ENCODE measurements around the gene DUSP1. TPM values are rescaled to one million over a fixed set of nuclear protein-coding genes. Genes with fewer than 3 reads are reported as not detected.

The DUSP1 gene
- total and polyA plus RNA-seq, 4 donors, result 138 to 1,153 (median 344) TPM

- WGBS, 2 donors, result 87 to 89% methylated on average over 6 of the region's 6 CpGs
- Histone ChIP-seq H3K9ac (ENCODE audit: insufficient read depth in 1 of 2, low read length in 2 of 2) (no peak overlapping the region), H3K36me3 (ENCODE audit: control insufficient read depth in 4 of 4, insufficient read depth in 4 of 4, low read length in 4 of 4) (no peaks in the 10 kb centered on the region), H3K4me3 (no peak overlapping the region), H3K4me1 (ENCODE audit: control insufficient read depth in 5 of 5, insufficient read depth in 5 of 5, low read length in 5 of 5) (peaks cover 0 to 5% (median 0%) of the 10 kb centered on the region in 5 donors), H3K9me3 (ENCODE audit: control insufficient read depth in 4 of 4, insufficient read depth in 3 of 4, low read length in 3 of 4) (no peaks in the 10 kb centered on the region), H3K27me3 (ENCODE audit: control insufficient read depth in 3 of 3, insufficient read depth in 3 of 3, low read length in 2 of 3) (no peaks in the 10 kb centered on the region), H3K27ac (ENCODE audit: low read depth in 1 of 2, low read length in 1 of 2) (peak overlapping the region in 1 of 2 donors; percentile 6)
- DNase-seq (no peak), ATAC-seq (ENCODE audit: insufficient read depth, low FRiP score) (peak; percentile 1)
- no peak for TF ChIP-seq CTCF (IDR thresholded peaks at IDR 0.05; ENCODE audit: control extremely low read depth, extremely low read depth)
These were observed 12.2 kb downstream of the DUSP1 start for GRCh38 chr5:172758834-172759149.

GRCh38 chr5:172758077-172758833 lies 12.7 kb downstream of the DUSP1 start:
- ATAC-seq (ENCODE audit: insufficient read depth, low FRiP score) (peak; percentile 70), DNase-seq (peak in 2 of 3 donors; percentile 49 to 63)
- H3K36me3 ChIP-seq (ENCODE audit: control insufficient read depth in 4 of 4, insufficient read depth in 4 of 4, low read length in 4 of 4), result no peaks in the 10 kb centered on the region
- H3K27ac ChIP-seq (ENCODE audit: low read depth in 1 of 2, low read length in 1 of 2), result peak overlapping the region in 1 of 2 donors; percentile 6
- no peak overlapping the region for H3K4me3 ChIP-seq
- peaks cover 0 to 5% (median 0%) of the 10 kb centered on the region in 5 donors for H3K4me1 ChIP-seq (ENCODE audit: control insufficient read depth in 5 of 5, insufficient read depth in 5 of 5, low read length in 5 of 5)
- H3K9ac ChIP-seq (ENCODE audit: insufficient read depth in 1 of 2, low read length in 2 of 2), result no peak overlapping the region
- WGBS, 2 donors, result 68% methylated on average over 19 of the region's 19 CpGs
- TF ChIP-seq CTCF (IDR thresholded peaks at IDR 0.05; ENCODE audit: control extremely low read depth, extremely low read depth), result no peak
- no peaks in the 10 kb centered on the region for H3K9me3 ChIP-seq (ENCODE audit: control insufficient read depth in 4 of 4, insufficient read depth in 3 of 4, low read length in 3 of 4)
- no peaks in the 10 kb centered on the region for H3K27me3 ChIP-seq (ENCODE audit: control insufficient read depth in 3 of 3, insufficient read depth in 3 of 3, low read length in 2 of 3)

- Histone ChIP-seq H3K27me3 (ENCODE audit: control insufficient read depth in 3 of 3, insufficient read depth in 3 of 3, low read length in 2 of 3) (no peaks in the 10 kb centered on the region), H3K36me3 (ENCODE audit: control insufficient read depth in 4 of 4, insufficient read depth in 4 of 4, low read length in 4 of 4) (no peaks in the 10 kb centered on the region), H3K27ac (ENCODE audit: low read depth in 1 of 2, low read length in 1 of 2) (no peak overlapping the region), H3K4me3 (no peak overlapping the region), H3K4me1 (ENCODE audit: control insufficient read depth in 5 of 5, insufficient read depth in 5 of 5, low read length in 5 of 5) (peaks cover 0 to 5% (median 0%) of the 10 kb centered on the region in 5 donors), H3K9me3 (ENCODE audit: control insufficient read depth in 4 of 4, insufficient read depth in 3 of 4, low read length in 3 of 4) (no peaks in the 10 kb centered on the region), H3K9ac (ENCODE audit: insufficient read depth in 1 of 2, low read length in 2 of 2) (no peak overlapping the region)
- 88 to 92% methylated on average over 9 of the region's 9 CpGs for WGBS, 2 donors
- TF ChIP-seq CTCF (IDR thresholded peaks at IDR 0.05; ENCODE audit: control extremely low read depth, extremely low read depth), result no peak
- DNase-seq (no peak), ATAC-seq (ENCODE audit: insufficient read depth, low FRiP score) (no peak)
These were observed 13.5 kb downstream of the DUSP1 start for GRCh38 chr5:172757394-172758010.
